Bronchial epithelial cell (primary cell): Measurements from ENCODE around the gene TMEM82. TPM values are rescaled to one million over a fixed set of nuclear protein-coding genes. Genes with fewer than 3 reads are reported as not detected.

Experiments
- DNase-seq: peaks from one replicate; pipeline ENCODE4 v3.0.0-alpha.2; 2010; ENCODE audit warnings: low read depth
- FAIRE-seq: peaks from 2 replicates; lab custom pipeline; 2011; peaks lifted over from hg19 to GRCh38; lab: Jason Lieb, UNC
- H3K27me3 ChIP-seq: 2 replicates; pipeline ENCODE4 v1.5.1; 2011; ENCODE audit warnings: low read length; ENCODE audit not compliant: control insufficient read depth, insufficient read depth
- H3K36me3 ChIP-seq: 2 replicates; pipeline ENCODE4 v1.5.1; 2011; ENCODE audit warnings: low read length; ENCODE audit not compliant: control insufficient read depth, insufficient read depth
- H3K4me3 ChIP-seq: 2 replicates; pipeline ENCODE4 v1.5.1; 2011; ENCODE audit warnings: mild to moderate bottlenecking, low read depth, low read length, control low read depth
- CTCF ChIP-seq: IDR thresholded peaks from 2 replicates; pipeline ENCODE4 v1.5.1; 2011; ENCODE audit warnings: mild to moderate bottlenecking, moderate library complexity, low read length, control low read depth, inconsistent platforms; ENCODE audit not compliant: insufficient read depth, severe bottlenecking
- total RNA-seq: library from RNA; depleted of rRNA; stranded (reverse); fragments of >200 nt; gene quantifications from 2 replicates; pipeline ENCODE4 v1.2.1, GENCODE V29; 2014

Gene TMEM82
- total RNA-seq, 1 donor from 2014 or later: not detected

GRCh38 chr1:15777909-15778707 is 35.8 kb downstream of the TMEM82 start:
- no peak for TF ChIP-seq CTCF
- DNase-seq: no peak
- H3K4me3 ChIP-seq: no peak overlapping the region
- FAIRE-seq: no peak
- H3K36me3 ChIP-seq: peaks cover 26% of the 10 kb centered on the region
- H3K27me3 ChIP-seq: no peaks in the 10 kb centered on the region

GRCh38 chr1:15785683-15786082 is 43.4 kb downstream of the TMEM82 start:
- no peak for DNase-seq
- H3K36me3 ChIP-seq: peaks cover 12% of the 10 kb centered on the region
- no peak overlapping the region for H3K4me3 ChIP-seq
- no peak for FAIRE-seq
- H3K27me3 ChIP-seq: no peaks in the 10 kb centered on the region
- no peak for TF ChIP-seq CTCF

GRCh38 chr1:15786581-15786980 is 44.3 kb downstream of the TMEM82 start:
- Histone ChIP-seq H3K27me3 (no peaks in the 10 kb centered on the region), H3K4me3 (no peak overlapping the region), H3K36me3 (peaks cover 12% of the 10 kb centered on the region)
- DNase-seq: no peak
- FAIRE-seq: no peak
- no peak for TF ChIP-seq CTCF

- H3K4me3 ChIP-seq: no peak overlapping the region
- FAIRE-seq (no peak), DNase-seq (peak; percentile 92)
- no peak for TF ChIP-seq CTCF
- no peaks in the 10 kb centered on the region for H3K27me3 ChIP-seq
- peaks cover 7% of the 10 kb centered on the region for H3K36me3 ChIP-seq
These were observed 46.5 kb downstream of the TMEM82 start for GRCh38 chr1:15788624-15789301.

- H3K27me3 ChIP-seq: no peaks in the 10 kb centered on the region
- DNase-seq: no peak
- no peak overlapping the region for H3K4me3 ChIP-seq
- no peak for TF ChIP-seq CTCF
- H3K36me3 ChIP-seq: no peaks in the 10 kb centered on the region
- FAIRE-seq: no peak
These were observed 53.8 kb downstream of the TMEM82 start for GRCh38 chr1:15796086-15796462.

Other genes with a start within 250 kb of the TMEM82 start
- 3.2 and 6.1 TPM in 2 replicates for gene CASP9, start 218.3 kb upstream of the TMEM82 start, total RNA-seq
- 7.6 and 11.8 TPM in 2 replicates for gene DNAJC16, start 215.7 kb upstream of the TMEM82 start, total RNA-seq
- gene AGMAT, start 157.4 kb upstream of the TMEM82 start, total RNA-seq: 0.51 and 1.6 TPM in 2 replicates
- 13.7 and 19.1 TPM in 2 replicates for gene DDI2, start 125.0 kb upstream of the TMEM82 start, total RNA-seq
- 52.0 and 60.6 TPM in 2 replicates for gene PLEKHM2, start 58.2 kb upstream of the TMEM82 start, total RNA-seq
- gene SLC25A34, start 6.2 kb upstream of the TMEM82 start, total RNA-seq: under 0.01 and 0.38 TPM in 2 replicates
- gene FBLIM1, start 16.3 kb downstream of the TMEM82 start, total RNA-seq: 60.9 and 72.4 TPM in 2 replicates
- 1.8 and 4.9 TPM in 2 replicates for gene UQCRHL, start 65.2 kb downstream of the TMEM82 start, total RNA-seq
- 18.3 and 19.2 TPM in 2 replicates for gene SPEN, start 105.2 kb downstream of the TMEM82 start, total RNA-seq
- gene ZBTB17, start 233.6 kb downstream of the TMEM82 start, total RNA-seq: 33.7 and 34.3 TPM in 2 replicates